Measurements from ENCODE around the gene GPR176.
"Not testable (repeated sequence)": the region's sequence is repeated elsewhere in the genome, so short reads cannot be mapped to it uniquely, and the experiment has no call there.

The GPR176 gene

DNA sequence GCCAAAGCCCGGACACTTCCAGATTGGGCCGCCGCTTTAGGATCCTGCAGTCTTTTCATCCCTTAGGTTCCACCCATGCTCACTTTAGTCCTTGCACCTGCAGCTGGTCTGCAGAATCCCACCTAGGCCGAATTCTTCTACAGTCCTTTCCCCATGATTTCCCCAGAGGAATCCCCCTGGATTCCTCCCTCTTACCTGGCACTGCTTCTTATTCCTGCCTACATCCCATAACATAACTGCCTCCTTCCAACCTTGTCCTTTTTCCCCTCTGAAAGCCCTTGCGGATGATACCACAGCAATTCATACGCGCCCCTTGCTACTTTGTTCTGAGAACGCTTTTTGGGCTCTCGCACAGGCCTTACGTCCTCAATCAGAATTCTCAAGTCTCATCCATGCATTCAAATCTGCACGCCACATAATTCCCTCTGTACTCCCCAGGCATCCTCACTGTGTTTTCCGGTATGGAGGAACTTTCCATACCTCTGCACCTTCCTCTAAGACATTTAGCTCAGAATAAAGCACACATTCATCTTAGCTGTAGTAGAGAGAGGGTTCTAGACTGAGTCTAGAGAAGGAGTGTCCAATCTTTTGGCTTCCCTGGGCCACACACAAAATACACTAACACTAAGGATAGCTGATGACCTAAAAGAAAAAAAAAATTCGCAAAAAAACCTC is 14.5 kb upstream of the GPR176 start:
- no peak for DNase-seq

DNA sequence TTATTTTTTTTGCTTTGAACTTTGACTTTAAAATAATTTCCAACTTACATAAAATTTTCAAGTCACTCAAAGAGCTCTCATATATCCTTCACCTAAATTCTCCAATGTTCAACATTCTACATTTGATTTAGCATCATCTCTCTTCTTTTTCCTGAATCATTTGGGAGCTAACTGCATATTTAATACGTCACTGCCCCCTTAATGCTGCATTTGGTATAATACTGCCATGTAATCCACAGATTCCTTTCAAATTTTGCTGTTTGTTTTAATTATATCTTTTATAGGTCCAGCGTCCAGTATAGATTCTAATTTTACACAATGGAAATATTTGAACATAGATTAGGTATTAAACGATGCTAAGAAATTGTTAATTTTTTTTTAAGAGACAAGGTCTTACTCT is 11.5 kb upstream of the GPR176 start:
- DNase-seq: no peak

DNA sequence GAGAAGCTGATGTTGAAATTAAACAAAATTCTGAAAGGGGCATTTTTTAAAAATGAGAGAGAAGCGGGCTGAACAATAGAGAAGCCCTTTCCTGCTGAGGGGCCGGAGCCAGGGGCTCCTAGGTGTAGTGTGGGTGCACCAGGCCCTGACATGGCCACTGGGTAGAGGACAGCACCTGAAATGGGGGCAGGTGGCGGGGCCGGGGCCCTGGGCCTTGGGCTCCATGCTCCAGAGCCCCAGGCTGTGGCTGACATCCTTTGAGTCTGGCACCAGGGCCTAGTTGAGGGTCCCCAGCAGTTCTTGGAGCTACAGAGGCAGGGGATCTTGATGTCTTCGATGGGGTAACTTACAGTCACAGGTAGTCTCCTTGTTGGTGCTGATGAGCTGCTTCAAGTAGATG is 6.5 kb upstream of the GPR176 start:
- no peak for DNase-seq

DNA sequence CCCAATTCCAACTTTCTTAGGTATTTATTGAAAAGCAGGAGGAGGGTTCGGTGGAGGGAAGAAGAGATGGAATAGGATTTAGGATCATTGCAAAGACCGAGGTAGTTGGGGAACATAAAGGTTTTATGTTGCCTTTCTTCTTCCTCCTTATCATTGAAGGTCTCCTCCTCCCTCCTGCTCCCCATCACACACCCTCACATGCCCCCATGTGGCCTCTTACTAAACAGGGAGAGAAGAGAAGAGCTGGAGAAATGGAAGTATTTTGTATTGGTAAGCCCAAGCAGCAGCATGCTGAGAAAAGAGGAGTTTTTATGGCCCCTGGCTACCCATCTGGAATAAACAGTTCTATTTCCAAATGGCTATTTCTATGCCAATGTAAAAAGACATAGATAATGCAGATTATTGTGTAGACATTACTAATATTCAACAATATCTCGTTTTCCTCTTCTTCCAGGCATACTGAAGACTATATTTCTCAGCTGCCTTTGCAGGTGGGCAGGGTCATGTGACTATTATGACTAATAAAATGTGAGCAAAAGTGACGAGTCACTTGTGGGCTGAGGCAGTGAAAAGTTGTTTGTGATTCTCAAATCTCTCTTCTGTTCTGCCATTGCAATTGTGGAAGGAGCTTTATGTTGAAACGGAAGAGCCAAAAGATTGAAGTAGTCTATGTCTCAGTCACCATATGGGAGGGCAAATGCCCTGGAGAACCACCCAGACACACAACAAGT is 5.2 kb upstream of the GPR176 start:
- no peak for DNase-seq

DNA sequence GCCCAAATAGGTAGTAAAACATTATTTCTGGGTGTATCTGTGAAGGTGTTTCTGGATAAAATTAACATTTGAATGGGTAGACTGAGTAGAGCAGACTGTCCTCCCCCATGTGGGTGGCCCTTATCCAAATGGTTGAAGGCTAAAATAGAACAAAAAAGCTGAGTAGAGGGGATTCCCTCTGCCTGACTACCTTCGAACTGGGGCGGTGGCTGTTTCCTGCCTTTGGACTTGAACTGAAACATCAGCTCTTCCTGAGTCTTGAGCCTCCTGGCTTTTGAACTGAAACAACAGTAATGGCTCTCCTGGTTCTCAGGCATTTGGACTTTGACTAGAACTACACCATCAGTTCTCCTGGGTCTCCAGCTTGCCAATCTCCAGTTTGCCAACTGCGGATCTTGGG is 4.4 kb upstream of the GPR176 start:
- DNase-seq: no peak

DNA sequence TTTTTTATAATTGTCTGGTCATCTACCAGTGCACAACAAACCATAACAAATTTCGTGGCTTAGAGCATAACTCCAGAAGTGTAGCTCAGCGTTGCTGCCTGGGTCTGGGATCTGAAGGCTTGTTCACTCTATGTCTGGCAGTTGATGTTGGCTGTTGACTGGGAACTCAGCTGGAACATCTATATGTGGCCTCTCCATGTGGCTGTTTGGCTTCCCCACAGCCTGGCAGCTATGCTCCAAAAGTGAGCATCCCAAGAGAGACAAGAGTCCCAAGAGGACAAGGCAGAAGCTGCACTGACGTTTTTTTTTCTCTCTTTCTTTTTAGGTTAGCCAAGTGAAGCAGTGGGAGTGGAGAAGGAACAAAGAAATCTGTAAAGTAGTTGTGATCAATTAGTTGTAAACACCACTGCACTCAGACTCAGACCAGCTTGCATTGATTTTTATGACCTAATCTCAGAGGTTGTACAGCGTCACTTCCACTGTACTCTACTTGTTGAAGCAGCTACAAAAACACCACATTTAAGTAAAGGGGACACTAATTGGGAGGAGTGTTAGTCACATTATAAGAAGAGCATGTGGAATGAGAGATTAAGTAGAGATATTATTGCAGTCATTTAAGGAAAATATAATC is 2.5 kb upstream of the GPR176 start:
- no peak for DNase-seq

DNA sequence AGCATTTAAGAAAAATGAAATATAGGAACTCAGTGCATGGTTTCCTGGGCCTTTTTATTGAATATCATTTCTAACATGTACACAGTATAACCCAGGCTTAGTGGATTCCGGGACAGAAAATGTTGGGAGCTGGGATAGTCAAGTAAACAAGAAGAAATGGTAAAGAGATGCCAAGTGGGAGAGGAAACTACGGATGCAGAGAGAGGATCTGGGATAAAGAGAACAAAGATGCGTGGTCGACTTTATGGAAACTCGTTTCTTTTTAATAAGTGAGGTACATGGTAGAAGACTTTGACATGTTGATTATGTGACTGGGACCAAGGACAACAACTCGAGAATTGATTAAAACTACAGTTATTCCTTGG is 1.2 kb upstream of the GPR176 start:
- DNase-seq: no peak

DNA sequence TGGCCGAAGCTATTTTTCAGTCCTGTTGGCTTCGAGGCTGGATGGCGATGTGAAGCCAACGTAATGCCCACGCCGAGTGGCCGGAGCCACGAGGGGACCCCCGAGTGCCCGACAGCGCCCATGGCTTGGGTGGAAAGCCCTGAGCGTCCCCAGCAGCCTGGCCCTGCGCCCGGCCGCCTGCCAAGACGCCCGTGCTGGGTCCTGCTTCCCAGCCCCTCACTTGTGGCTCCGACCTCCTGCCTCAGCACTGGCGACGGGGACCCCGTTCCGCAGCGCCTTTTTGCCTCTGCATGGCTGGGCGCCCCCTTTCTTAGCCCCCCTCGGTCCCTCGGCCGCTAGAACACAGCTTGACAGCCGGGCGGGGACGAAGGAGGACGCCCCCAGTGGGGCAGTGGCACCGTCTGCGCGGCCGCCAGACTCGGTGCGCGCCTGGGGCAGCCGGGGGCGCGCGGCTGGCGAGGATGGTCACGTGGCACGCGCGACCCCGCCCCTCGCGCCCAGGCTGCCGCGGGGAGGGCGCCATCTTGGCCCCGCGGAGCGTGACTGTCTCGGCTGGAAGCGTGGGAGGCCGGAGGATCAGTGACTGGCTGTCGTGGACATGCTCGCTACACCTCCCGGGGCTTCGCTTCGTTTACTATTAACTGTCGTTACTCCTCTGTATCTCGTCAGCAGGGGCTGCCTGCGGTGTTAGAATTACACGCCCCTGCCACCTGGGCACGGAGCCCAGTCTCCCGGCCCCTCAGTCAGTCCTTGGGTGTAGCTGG is 626 bp upstream of the GPR176 start:
- peak; percentile 53 for DNase-seq

DNA sequence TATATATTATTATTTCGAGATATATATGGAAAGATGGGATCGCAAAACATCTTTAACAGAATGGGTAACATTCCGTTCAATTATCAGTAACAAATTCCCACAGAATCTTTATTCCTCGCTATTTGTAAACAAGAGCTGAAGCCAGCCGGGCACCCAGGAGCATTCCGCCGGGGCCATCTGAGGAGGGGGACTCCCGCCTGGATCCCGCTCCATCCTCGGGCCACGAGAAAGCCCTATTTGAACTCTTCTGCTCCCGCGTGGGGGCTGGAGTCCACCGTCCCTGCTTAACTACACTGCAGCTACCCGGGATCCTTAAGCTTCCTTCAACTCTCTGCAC is 687 bp downstream of the GPR176 start:
- DNase-seq: no peak

DNA sequence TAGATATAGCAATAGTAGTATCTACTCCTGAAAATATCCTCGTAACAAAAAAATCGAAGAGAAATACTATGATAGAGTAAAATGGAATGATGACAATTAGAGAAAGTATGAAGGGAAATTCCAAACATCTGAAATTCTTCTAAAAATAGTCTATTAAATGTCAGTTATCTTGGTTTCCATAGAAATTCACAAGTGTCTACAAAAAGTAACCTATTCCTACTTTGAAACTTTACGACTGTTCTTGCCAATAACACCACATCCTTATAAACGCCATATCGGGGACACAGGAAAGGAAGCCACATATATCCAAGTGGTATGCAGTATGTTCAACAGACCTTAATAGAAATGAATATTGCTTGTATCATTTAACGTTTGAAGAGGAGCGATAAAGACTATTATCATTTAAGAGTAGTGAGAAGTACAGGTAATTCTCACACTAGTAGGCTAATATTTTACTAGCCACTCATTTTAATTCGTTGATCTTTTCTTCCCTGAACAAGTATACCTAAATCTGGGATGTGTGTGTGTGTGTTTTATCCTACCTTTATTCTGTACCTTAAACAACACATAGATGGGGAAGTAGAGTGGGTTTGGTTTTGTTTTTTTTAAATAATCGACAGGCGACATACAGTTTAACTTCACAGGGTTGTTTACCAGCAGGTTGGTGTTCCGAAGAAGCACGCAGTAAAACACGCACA is 1.2 kb downstream of the GPR176 start:
- DNase-seq: no peak

DNA sequence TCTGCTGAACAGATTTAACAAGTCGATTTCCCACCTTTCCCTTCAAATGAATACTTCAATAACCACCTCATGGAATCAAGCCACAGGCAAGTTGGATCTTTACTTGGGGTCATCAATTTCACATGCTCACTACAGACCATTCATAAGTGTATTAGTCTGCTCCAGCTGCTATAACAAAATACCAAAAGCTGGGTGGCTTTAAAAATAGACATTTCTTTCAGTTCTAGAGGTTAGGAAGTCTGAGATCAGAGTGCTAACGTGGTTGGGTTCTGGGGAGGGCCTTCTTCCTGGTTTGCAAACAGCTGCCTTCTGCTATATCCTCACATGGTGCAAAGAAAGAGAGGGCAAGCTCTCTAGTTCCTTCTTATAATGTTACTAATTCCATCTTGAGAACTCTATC is 5.1 kb downstream of the GPR176 start:
- DNase-seq: no peak

DNA sequence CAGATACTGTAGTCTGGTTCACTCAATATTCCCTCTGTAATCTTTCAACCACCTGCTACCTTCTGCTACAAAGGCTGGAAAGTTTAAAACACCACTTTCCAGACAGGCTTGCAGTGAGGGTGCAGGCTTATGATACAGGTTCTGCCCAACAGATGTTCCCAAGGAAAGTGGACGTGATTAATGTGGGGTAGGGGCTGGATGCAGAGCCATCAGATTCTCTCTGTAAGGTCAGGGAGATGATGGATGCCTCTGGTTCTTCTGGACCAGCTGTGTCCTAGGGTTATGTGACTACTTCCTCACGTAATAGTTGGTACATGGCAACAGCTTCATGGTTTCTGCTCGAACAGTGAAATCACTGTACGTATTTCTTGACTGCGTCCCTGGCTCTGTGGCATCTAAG is 11.1 kb downstream of the GPR176 start:
- DNase-seq: no peak

DNA sequence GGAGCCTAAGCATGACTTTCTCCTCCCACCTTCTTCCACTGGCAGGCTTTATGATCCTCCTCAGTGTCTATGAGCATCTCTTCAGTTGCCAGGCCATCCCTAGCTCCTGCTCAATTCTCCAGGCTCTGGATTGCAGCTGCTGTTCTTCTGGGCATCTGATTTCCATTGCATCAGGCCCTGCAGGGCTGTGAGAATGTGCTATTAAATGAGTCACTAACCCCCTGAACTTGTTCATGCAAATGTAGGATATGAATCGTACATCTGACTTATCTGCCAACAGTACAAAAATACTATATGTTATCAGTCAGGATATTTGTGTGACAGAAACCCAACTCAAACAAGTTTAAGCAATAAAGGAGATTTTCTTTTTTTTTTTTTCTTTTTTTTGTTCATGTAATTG is 11.9 kb downstream of the GPR176 start:
- no peak for DNase-seq

DNA sequence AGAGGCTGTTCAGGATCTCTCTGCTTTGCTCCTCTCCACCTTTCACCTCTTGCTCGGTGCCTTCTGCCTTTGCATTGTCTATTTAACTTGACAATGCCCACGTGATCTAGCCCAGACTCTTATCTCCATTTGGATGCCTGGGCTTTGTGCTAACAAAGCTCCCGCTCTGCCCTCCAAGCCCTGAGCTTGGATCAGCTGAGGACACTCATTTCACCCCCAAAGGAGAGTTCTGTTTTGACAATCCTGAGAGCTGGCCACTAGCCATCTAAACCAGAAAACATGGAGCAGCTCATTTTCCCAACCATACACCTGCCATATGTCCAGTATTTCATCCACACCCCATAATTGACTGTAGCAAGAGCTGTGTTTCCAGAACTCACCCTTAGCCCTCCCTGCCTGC is 12.8 kb downstream of the GPR176 start:
- no peak for DNase-seq

DNA sequence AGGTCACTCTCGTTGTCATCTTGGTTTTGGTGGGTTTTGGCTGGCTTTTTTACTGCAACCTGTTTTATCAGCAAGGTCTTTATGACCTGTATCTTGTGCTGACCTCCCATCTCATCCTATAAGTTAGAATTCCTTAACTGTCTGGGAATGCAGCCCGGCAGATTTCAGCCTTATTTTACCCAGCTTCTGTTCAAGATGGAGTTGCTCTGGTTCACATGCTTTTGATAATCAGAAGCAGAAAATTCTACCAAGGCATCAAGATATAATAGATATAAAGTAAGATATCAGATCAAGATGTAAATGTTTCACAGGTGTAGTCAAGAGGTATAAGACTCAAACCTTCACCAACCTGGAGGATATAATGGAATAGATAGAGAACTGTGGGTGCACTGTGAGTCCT is 16.0 kb downstream of the GPR176 start:
- no peak for DNase-seq

DNA sequence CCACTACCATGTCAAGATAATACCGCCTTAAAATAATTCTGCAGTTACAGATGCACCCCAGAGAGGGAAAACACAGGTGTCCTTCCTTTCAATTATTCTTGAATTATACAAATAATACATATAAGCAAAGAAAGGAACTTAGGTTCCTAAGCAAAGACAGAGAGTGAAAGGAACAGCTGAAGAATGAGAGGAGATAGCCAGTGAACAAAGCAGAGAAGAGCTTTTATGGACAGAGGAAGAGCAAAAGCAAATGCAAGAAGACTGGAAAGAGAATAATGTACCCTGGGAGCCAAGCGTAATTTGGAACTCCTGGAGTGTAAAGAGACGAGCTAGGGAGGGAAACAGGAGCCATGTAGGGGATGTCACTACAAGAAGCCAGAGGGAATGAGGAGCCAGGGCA is 21.7 kb downstream of the GPR176 start:
- DNase-seq: no peak

DNA sequence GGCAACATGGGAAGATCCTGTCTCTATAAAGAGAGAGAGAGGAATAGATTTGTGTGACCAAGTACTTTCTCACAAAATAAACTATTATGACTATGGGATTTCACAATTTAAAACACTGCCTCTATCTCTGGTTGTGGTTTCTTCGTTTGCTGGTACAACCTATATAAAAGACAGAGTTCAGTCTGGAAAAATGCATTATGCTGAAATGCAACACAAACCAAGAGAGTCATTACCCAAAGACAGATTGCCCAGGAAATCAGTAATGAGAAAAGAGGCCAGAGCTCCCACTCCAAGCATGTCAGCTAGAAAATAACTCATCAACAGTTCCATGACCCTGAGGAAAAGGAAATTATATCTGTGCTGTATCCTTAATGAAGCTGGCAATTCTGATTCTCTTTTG is 23.2 kb downstream of the GPR176 start:
- DNase-seq: no peak

DNA sequence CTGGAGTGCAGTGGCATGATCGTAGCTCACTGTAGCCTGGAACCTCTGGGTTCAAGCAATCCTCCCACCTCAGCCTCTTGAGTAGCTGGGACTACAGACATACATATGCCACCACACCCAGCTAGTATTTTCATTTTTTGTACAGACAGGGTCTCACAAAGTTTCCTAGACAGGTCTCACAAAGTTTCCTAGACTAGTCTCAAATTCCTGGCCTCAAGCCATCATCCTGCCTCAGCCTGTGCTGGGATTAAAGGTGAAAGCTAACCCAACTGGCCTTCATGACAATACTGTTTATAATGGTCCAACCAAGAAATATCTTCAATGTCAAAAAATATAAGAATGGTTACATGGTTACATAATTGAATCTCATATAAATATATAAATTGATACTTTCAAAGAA is 24.0 kb downstream of the GPR176 start:
- no peak for DNase-seq

DNA sequence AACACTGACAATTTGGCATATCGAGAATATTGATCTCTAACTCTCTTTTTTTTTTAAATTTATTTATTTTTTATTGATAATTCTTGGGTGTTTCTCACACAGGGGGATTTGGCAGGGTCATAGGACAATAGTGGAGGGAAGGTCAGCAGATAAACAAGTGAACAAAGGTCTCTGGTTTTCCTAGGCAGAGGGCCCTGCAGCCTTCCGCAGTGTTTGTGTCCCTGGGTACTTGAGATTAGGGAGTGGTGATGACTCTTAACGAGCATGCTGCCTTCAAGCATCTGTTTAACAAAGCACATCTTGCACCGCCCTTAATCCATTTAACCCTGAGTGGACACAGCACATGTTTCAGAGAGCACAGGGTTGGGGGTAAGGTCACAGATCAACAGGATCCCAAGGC is 27.0 kb downstream of the GPR176 start:
- DNase-seq: not testable (repeated sequence)

DNA sequence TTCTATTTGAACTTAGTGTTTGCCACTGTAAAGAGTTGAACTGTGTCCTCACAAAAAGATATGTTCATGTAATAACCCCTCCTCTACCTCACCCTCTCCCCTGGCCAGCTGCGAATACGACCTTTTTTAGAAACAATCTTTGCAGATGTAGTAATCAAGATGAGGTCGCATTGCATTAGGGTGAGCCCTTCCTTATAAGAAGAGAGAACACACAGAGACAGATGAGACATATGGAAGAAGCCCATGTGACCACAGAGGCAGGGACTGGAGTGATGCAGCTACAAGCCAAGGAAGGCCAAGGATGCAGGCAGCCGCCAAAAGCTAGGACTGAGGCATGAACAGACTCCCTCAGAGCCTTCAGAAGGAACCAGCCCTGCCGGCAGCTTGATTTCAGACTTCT is 27.6 kb downstream of the GPR176 start:
- DNase-seq: no peak

DNA sequence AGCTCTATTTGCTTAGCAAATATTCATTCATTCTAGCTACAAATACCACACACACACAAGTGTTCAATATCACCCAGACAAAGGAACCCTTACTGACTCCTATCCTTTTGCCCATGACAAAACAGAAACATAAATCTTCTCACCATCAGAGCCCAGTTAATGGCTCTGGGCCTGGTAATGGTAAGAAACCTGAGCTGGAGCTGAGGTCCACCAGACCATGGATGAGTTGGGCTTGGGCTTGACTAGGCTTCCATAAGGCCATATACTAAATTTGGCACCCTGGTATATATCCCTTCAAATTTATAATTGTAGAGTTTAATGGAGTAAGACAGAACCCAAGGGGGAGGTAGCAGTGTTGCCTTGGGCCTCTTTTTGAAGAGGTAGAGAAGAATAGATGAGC is 29.4 kb downstream of the GPR176 start:
- DNase-seq: no peak

DNA sequence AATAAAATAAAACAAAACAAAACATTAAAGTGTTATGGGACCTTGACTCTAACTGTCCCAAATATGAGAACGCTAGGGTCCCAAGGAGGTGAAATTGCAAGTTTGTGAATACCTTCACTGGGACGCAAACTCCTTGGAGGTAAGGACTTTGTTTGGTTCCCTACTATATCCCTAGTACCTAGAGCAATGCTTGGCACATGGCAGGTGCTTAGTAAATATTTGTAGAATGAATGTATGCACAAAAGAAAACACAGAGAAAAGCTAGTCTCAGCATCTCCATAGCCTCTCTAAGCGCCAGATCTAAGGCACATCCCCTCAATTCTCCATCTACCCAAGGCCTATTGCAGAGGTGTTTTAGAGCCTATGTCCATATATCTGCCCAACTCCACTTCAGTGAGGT is 30.5 kb downstream of the GPR176 start:
- DNase-seq: no peak

DNA sequence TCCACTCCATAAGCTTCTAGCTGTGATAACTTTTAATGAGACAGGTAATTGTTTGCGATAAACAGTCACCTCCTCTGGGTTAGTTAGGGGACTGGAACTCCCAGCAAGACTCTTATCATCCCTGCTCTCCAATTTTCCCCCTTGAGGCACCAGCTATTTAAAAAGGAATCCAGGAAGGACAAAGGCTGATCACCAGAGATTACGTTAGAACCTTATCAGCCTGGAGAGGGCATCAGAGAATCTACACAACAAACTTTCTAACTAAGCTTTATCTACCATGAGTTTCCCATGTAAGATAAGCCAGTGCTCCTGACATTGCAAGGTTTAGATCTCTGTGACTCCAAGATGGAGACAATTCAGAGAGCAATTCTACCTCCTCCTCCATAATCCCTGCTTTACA is 31.3 kb downstream of the GPR176 start:
- no peak for DNase-seq

All from CD4-positive, alpha-beta T cell treated with Interleukin-4 for 4 hours (primary cell).